A172 (cell line): ENCODE results near the gene GPR135. TPM values are rescaled to one million over a fixed set of nuclear protein-coding genes. Genes with fewer than 3 reads are reported as not detected.

Experiments used
- DNase-seq: peaks from one replicate; pipeline ENCODE4 v3.0.0-alpha.2; 2015; ENCODE audit warnings: low spot score
- total RNA-seq: library from RNA; depleted of rRNA; stranded (reverse); fragments of >200 nt; shearing (Covaris generic); gene quantifications from 2 replicates; pipeline ENCODE4 v1.2.3, GENCODE V29; 2014; rRNA removed

GPR135 gene
- 1.5 TPM in 2 replicates for total RNA-seq

- no peak for DNase-seq
These were observed at the start of gene GPR135 for GRCh38 chr14:59465316-59466135. Gene GPR135, minus strand, starts transcription at chr14:59465380. Its CDS starts 154 bp downstream, at chr14:59465226.

- no peak for DNase-seq
These were observed 46.9 kb upstream of the GPR135 start for GRCh38 chr14:59511916-59512575.

GRCh38 chr14:59510966-59511365, 45.8 kb upstream of the GPR135 start:
- DNase-seq: no peak

- DNase-seq: no peak
These were observed 44.8 kb upstream of the GPR135 start for GRCh38 chr14:59510001-59510400.

GRCh38 chr14:59509101-59509500, 43.9 kb upstream of the GPR135 start:
- no peak for DNase-seq

GRCh38 chr14:59507752-59508103, 42.5 kb upstream of the GPR135 start:
- no peak for DNase-seq

- peak; percentile 51 for DNase-seq
These were observed 42.0 kb upstream of the GPR135 start for GRCh38 chr14:59507063-59507751.

GRCh38 chr14:59503256-59503655, 38.1 kb upstream of the GPR135 start:
- no peak for DNase-seq

- no peak for DNase-seq
These were observed 35.6 kb upstream of the GPR135 start for GRCh38 chr14:59500732-59501131.

- DNase-seq: no peak
These were observed 27.2 kb upstream of the GPR135 start for GRCh38 chr14:59492384-59492783.

GRCh38 chr14:59490756-59491155, 25.6 kb upstream of the GPR135 start:
- DNase-seq: no peak

GRCh38 chr14:59484639-59485175, 19.5 kb upstream of the GPR135 start:
- DNase-seq: peak; percentile 14

GRCh38 chr14:59483819-59484638, 18.8 kb upstream of the GPR135 start, which contains the start of the genes JKAMP and L3HYPDH:
Gene JKAMP, plus strand, starts transcription at chr14:59484517. Its CDS starts 73 bp downstream, at chr14:59484590.
Gene L3HYPDH, minus strand, starts transcription at chr14:59484408. Its CDS starts 92 bp downstream, at chr14:59484316.
- DNase-seq: peak; percentile 78

GRCh38 chr14:59483363-59483762, 18.2 kb upstream of the GPR135 start:
- DNase-seq: peak; percentile 12

GRCh38 chr14:59482541-59483331, 17.6 kb upstream of the GPR135 start:
- DNase-seq: peak; percentile 91

- DNase-seq: peak; percentile 4
These were observed 16.8 kb upstream of the GPR135 start for GRCh38 chr14:59481871-59482540.

- no peak for DNase-seq
These were observed 16.2 kb upstream of the GPR135 start for GRCh38 chr14:59481407-59481806.

GRCh38 chr14:59480166-59480565, 15.0 kb upstream of the GPR135 start:
- no peak for DNase-seq

GRCh38 chr14:59478540-59478939, 13.4 kb upstream of the GPR135 start:
- DNase-seq: no peak

- no peak for DNase-seq
These were observed 10.5 kb upstream of the GPR135 start for GRCh38 chr14:59475709-59476108.
